Activated CD4-positive, alpha-beta memory T cell treated with anti-CD3 and anti-CD28 coated beads, Interleukin-2, amount 10 ng/mL, durations not matched to agents 7 days and 5 days (primary cell): ENCODE results near the gene PKN1. TPM values are rescaled to one million over a fixed set of nuclear protein-coding genes. Genes with fewer than 3 reads are reported as not detected.

Experiments used
- CTCF ChIA-PET: fragments of 350-600 bp; sonication (Branson Sonifier 250); formaldehyde crosslinking; loops from one replicate; lab custom pipeline; 2021; ENCODE audit warnings: antibody characterized with exemption, inconsistent platforms; lab: Charles Lee
- POLR2A ChIA-PET: fragments of 350-600 bp; sonication (Branson Sonifier 250); formaldehyde crosslinking; loops from one replicate; lab custom pipeline; 2021; ENCODE audit warnings: antibody characterized with exemption; lab: Charles Lee
- DNase-seq: peaks from one replicate; pipeline ENCODE4 v3.0.0-alpha.2; 2020
- H3K27ac Mint-ChIP-seq: one replicate; pipeline ENCODE4 v1.8.0; 2021; ENCODE audit warnings: mild to moderate bottlenecking, mixed read lengths
- H3K27me3 Mint-ChIP-seq: one replicate; pipeline ENCODE4 v1.8.0; 2021; ENCODE audit warnings: mixed read lengths
- H3K36me3 Mint-ChIP-seq: one replicate; pipeline ENCODE4 v1.8.0; 2021; ENCODE audit warnings: low read depth, mixed read lengths
- H3K4me1 Mint-ChIP-seq: one replicate; pipeline ENCODE4 v1.8.0; 2021; ENCODE audit warnings: mixed read lengths
- H3K4me3 Mint-ChIP-seq: one replicate; pipeline ENCODE4 v1.8.0; 2021; ENCODE audit warnings: mild to moderate bottlenecking, mixed read lengths
- H3K9me3 Mint-ChIP-seq: one replicate; pipeline ENCODE4 v1.8.0; 2021; ENCODE audit warnings: mixed read lengths
- total RNA-seq, 2 experiments: library from RNA; stranded (reverse); gene quantifications; one replicate each; pipeline ENCODE4 v1.2.3, GENCODE V29; 2021

Gene PKN1
- total RNA-seq, 2 experiments from 2014 or later: 219 to 232 TPM

GRCh38 chr19:14408491-14409145, 24.5 kb upstream of the PKN1 start:
- no peak for DNase-seq
- peaks cover 69% of the 10 kb centered on the region for H3K4me1 Mint-ChIP-seq
- no peaks in the 10 kb centered on the region for H3K27me3 Mint-ChIP-seq
- H3K36me3 Mint-ChIP-seq: peaks cover 91% of the 10 kb centered on the region
- ChIA-PET POLR2A (interaction anchor here (0.8 to 17.7 kb wide), 6 partner anchors 8 to 52 kb away, joined by 3 to 218 read pairs (median 60); partner anchors contain the start of genes ADGRE5 and DDX39A), CTCF (interaction anchor here (0.9 kb wide), 1 partner anchor 48 kb away, joined by 3 read pairs; no protein-coding TSS in a partner anchor)
- H3K4me3 Mint-ChIP-seq: no peak overlapping the region
- H3K9me3 Mint-ChIP-seq: no peaks in the 10 kb centered on the region
- peak overlapping the region; percentile 69 for H3K27ac Mint-ChIP-seq

GRCh38 chr19:14409146-14410023, 23.7 kb upstream of the PKN1 start:
- POLR2A ChIA-PET: interaction anchor here (0.8 to 17.7 kb wide), 18 partner anchors 8 to 273 kb away, joined by 3 to 218 read pairs (median 4); partner anchors contain the start of genes ADGRE5, ASF1B, DDX39A and DNAJB1
- peaks cover 91% of the 10 kb centered on the region for H3K36me3 Mint-ChIP-seq
- peaks cover 72% of the 10 kb centered on the region for H3K4me1 Mint-ChIP-seq
- H3K9me3 Mint-ChIP-seq: no peaks in the 10 kb centered on the region
- peak overlapping the region; percentile 90 for H3K27ac Mint-ChIP-seq
- H3K27me3 Mint-ChIP-seq: no peaks in the 10 kb centered on the region
- no peak overlapping the region for H3K4me3 Mint-ChIP-seq
- CTCF ChIA-PET: interaction anchor here (0.6 to 1.4 kb wide), 7 partner anchors 28 to 363 kb away, joined by 3 to 5 read pairs (median 3); partner anchors contain the start of genes ADGRE5 and ASF1B
- no peak for DNase-seq

- no peaks in the 10 kb centered on the region for H3K9me3 Mint-ChIP-seq
These were observed 22.7 kb upstream of the PKN1 start for GRCh38 chr19:14410091-14411051.

GRCh38 chr19:14411161-14411937, 21.8 kb upstream of the PKN1 start:
- POLR2A ChIA-PET: interaction anchor here (1.0 to 17.7 kb wide), 10 partner anchors 10 to 380 kb away, joined by 3 to 218 read pairs (median 6); partner anchors contain the start of genes ADGRE5, ASF1B and IL27RA
- CTCF ChIA-PET: interaction anchor here (1.3 to 1.5 kb wide), 2 partner anchors 49 to 275 kb away, joined by 4 to 5 read pairs; partner anchors contain the start of gene ASF1B
- peak overlapping the region; percentile 90 for H3K27ac Mint-ChIP-seq
- no peaks in the 10 kb centered on the region for H3K27me3 Mint-ChIP-seq
- no peak for DNase-seq
- no peaks in the 10 kb centered on the region for H3K9me3 Mint-ChIP-seq
- peak overlapping the region; percentile 24 for H3K4me3 Mint-ChIP-seq
- peaks cover 81% of the 10 kb centered on the region for H3K4me1 Mint-ChIP-seq
- peaks cover 87% of the 10 kb centered on the region for H3K36me3 Mint-ChIP-seq

More at GRCh38 chr19:14410091-14411051, 22.7 kb upstream of the PKN1 start:
- Mint-ChIP-seq H3K36me3 (peaks cover 86% of the 10 kb centered on the region), H3K4me1 (peaks cover 77% of the 10 kb centered on the region), H3K27me3 (no peaks in the 10 kb centered on the region), H3K4me3 (peak overlapping the region; percentile 57), H3K27ac (peak overlapping the region; percentile 90)
- peak; percentile 77 for DNase-seq
- ChIA-PET CTCF (interaction anchor here (0.6 to 1.5 kb wide), 9 partner anchors 29 to 364 kb away, joined by 3 to 5 read pairs (median 3); partner anchors contain the start of genes ADGRE5 and ASF1B), POLR2A (interaction anchor here (0.8 to 17.7 kb wide), 22 partner anchors 7 to 379 kb away, joined by 3 to 218 read pairs (median 4); partner anchors contain the start of genes ADGRE5, ASF1B, DDX39A and DNAJB1)

GRCh38 chr19:14411938-14412245, 21.2 kb upstream of the PKN1 start:
- POLR2A ChIA-PET: interaction anchor here (1.4 to 17.7 kb wide), 4 partner anchors 18 to 275 kb away, joined by 5 to 218 read pairs (median 94); partner anchors contain the start of genes ADGRE5 and ASF1B
- CTCF ChIA-PET: interaction anchor here (0.6 to 1.3 kb wide), 2 partner anchors 29 to 50 kb away, joined by 3 to 4 read pairs; no protein-coding TSS in a partner anchor
- peaks cover 87% of the 10 kb centered on the region for H3K36me3 Mint-ChIP-seq
- peak overlapping the region; percentile 90 for H3K27ac Mint-ChIP-seq
- H3K4me1 Mint-ChIP-seq: peaks cover 83% of the 10 kb centered on the region
- peak overlapping the region; percentile 24 for H3K4me3 Mint-ChIP-seq
- H3K27me3 Mint-ChIP-seq: no peaks in the 10 kb centered on the region
- H3K9me3 Mint-ChIP-seq: no peaks in the 10 kb centered on the region
- DNase-seq: no peak

GRCh38 chr19:14412324-14412995, 20.6 kb upstream of the PKN1 start:
- H3K4me3 Mint-ChIP-seq: no peak overlapping the region
- ChIA-PET CTCF (interaction anchor here (0.6 to 2.8 kb wide), 2 partner anchors 30 to 276 kb away, joined by 3 to 11 read pairs; partner anchors contain the start of gene ASF1B), POLR2A (interaction anchor here (1.4 to 17.7 kb wide), 4 partner anchors 7 to 276 kb away, joined by 5 to 218 read pairs (median 148); partner anchors contain the start of genes ADGRE5 and ASF1B)
- H3K27me3 Mint-ChIP-seq: no peaks in the 10 kb centered on the region
- peak overlapping the region; percentile 90 for H3K27ac Mint-ChIP-seq
- H3K36me3 Mint-ChIP-seq: peaks cover 88% of the 10 kb centered on the region
- peaks cover 84% of the 10 kb centered on the region for H3K4me1 Mint-ChIP-seq
- no peaks in the 10 kb centered on the region for H3K9me3 Mint-ChIP-seq
- no peak for DNase-seq

- Mint-ChIP-seq H3K4me3 (no peak overlapping the region), H3K4me1 (peaks cover 81% of the 10 kb centered on the region), H3K27me3 (no peaks in the 10 kb centered on the region), H3K27ac (peak overlapping the region; percentile 71), H3K9me3 (no peaks in the 10 kb centered on the region), H3K36me3 (peaks cover 89% of the 10 kb centered on the region)
- DNase-seq: no peak
- ChIA-PET CTCF (interaction anchor here (0.6 to 2.8 kb wide), 2 partner anchors 52 to 276 kb away, joined by 3 to 11 read pairs; partner anchors contain the start of gene ASF1B), POLR2A (interaction anchor here (1.3 to 17.7 kb wide), 5 partner anchors 8 to 277 kb away, joined by 3 to 218 read pairs (median 117); partner anchors contain the start of genes ADGRE5 and ASF1B)
These were observed 20.0 kb upstream of the PKN1 start for GRCh38 chr19:14412996-14413692.

- CTCF ChIA-PET: interaction anchor here (0.6 to 2.8 kb wide), 2 partner anchors 52 to 277 kb away, joined by 3 to 11 read pairs; partner anchors contain the start of gene ASF1B
- Mint-ChIP-seq H3K27ac (peak overlapping the region; percentile 71), H3K36me3 (peaks cover 84% of the 10 kb centered on the region), H3K4me3 (no peak overlapping the region), H3K27me3 (no peaks in the 10 kb centered on the region), H3K4me1 (peaks cover 75% of the 10 kb centered on the region), H3K9me3 (no peaks in the 10 kb centered on the region)
- POLR2A ChIA-PET: interaction anchor here (1.0 to 17.7 kb wide), 6 partner anchors 8 to 278 kb away, joined by 3 to 218 read pairs (median 63); partner anchors contain the start of genes ADGRE5 and ASF1B
- no peak for DNase-seq
These were observed 19.4 kb upstream of the PKN1 start for GRCh38 chr19:14413693-14414181.

- no peak for DNase-seq
- H3K4me3 Mint-ChIP-seq: peak overlapping the region; percentile 33
- H3K36me3 Mint-ChIP-seq: peaks cover 74% of the 10 kb centered on the region
- no peaks in the 10 kb centered on the region for H3K27me3 Mint-ChIP-seq
- peak overlapping the region; percentile 63 for H3K27ac Mint-ChIP-seq
- peaks cover 69% of the 10 kb centered on the region for H3K4me1 Mint-ChIP-seq
- ChIA-PET POLR2A (interaction anchor here (1.0 to 17.7 kb wide), 8 partner anchors 10 to 279 kb away, joined by 3 to 218 read pairs (median 4); partner anchors contain the start of genes ADGRE5 and ASF1B), CTCF (interaction anchor here (0.8 to 3.3 kb wide), 4 partner anchors 9 to 297 kb away, joined by 3 to 15 read pairs (median 7); partner anchors contain the start of gene ASF1B)
- H3K9me3 Mint-ChIP-seq: no peaks in the 10 kb centered on the region
These were observed 18.0 kb upstream of the PKN1 start for GRCh38 chr19:14414926-14415690.
